NCI-H526 treated with DMSO at 0.1 percent for 48 hours (cell line): ENCODE measurements around the gene PTH1R.

ENCODE experiments used
- DNase-seq: peaks from one replicate; lab custom pipeline; 2025; lab: John Stamatoyannopoulos, UW

PTH1R gene

GRCh38 chr3:46913644-46914043 lies 36.1 kb downstream of the PTH1R start:
- no peak for DNase-seq

- DNase-seq = no peak
Measured at GRCh38 chr3:46914849-46915248, 37.3 kb downstream of the PTH1R start.

DNA sequence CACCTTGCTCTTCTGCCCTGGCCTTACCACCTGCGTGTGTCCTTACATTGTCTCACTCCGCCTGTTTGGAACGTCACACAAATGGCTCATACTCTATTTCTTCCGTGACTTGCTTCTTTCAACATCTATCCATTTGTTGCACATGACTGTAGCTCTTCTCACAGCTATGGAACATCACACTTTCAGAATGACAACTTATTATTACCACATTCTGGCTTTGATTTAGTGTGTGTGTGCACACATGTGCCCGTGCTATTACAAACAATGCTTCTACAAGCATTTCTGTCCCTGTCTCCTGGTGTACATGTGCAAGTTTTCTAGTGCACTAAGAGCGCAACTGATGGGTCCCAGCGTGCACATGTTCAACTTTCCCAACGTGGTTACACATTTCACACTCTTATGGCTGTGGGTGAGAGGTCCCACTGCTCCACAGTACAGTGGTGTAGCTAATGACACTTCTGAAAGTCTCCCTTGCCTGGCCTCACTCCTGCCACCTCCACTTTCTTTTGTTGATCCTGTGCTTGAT lies 37.8 kb downstream of the PTH1R start:
- no peak for DNase-seq

- DNase-seq = no peak
Measured at GRCh38 chr3:46916278-46916677, 38.8 kb downstream of the PTH1R start.

DNA sequence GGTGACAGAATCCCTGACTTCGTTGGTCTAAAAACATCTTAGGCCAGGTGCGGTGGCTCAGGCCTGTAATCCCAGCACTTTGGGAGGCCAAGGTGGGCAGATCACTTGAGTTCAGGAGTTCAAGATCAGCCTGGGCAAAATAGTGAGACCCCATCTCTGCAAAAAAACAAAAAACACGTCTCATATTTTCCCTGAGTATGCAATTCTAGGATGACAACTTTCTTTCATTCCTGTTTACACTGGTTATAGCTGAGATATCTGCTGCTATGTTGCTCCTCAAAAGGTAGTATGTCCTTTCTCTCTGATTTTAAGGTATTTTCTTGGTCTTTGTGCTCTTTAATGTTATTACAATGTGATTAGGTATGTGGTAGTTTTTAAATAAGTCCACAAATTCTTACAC lies 39.3 kb downstream of the PTH1R start:
- no peak for DNase-seq

DNA sequence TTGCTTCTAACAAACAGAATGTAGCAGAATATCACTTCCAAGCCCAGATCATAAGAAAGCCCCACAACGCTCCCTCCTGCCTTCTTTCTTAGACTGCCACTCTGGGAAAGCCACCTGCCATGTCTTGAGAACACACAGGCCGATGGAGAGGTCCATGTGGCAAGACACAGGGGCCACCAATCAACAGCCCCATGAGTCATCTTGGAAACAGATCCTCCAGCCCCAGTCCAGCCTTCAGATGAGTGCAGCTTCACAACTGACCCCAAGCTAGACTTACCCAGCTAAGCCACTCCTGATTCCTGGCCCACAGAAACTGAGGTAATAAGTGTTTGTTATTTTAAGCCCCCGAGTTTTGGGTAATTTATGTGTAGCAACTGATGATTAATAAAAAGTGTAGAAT lies 39.7 kb downstream of the PTH1R start:
- DNase-seq = no peak

DNA sequence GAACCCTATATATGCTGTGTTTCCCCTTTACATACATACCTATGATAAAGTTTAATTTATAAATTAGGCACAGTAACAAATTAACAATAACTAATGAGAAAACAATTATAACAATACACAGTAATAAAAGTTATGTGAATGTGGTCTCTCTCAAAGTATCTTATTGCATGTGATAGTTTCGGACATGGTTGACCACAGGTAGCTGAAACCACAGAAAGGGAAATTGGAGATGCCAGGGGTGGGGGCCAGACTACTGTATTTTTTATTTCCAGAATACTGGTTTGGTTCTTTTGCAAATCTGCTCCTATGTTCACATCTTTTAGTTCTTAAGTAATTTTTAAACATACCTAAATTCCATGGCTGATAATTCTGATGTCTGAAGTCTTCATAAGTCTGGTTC lies 40.7 kb downstream of the PTH1R start:
- no peak for DNase-seq

DNA sequence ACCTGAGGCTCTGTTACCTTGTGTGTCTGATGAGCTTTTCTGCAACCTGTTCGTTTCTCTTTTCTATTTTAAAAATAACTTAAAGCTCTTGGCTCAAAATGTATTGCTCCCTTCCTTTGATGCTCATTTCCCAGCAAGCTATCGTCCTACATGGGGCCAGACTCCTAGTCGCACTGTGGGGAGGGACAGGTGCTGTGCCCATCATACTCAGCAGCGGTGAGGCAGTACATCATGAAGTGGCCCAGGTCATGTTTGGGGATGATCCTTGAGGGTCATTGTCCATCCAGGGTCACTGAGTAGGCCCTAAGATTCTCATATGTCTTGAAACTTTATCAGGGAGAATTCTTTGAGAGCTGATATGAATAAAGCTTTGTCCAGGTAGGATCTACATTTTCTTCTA lies 41.1 kb downstream of the PTH1R start:
- no peak for DNase-seq

GRCh38 chr3:46921041-46921440 lies 43.5 kb downstream of the PTH1R start:
- no peak for DNase-seq

DNA sequence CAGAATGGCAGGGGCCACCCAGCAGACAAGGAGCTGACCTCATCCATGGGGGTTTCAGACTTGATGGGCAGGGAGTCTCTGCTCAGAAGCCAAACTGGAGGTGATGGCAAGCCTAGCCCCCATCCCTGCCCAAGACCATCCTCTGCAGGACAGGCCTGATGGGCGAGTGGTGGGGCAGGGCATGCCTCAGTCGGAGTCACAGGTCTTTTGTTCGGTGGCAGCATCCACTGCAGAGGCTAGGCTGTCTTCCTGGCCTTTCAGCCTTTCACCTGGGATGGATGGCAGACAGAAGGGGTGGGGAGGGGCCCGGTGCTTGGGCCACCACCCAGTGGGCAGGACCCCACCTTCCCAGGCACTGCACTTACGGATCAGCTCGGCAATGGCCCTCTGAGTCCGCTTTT lies 44.4 kb downstream of the PTH1R start:
- DNase-seq = no peak

GRCh38 chr3:46922426-46922825 lies 44.9 kb downstream of the PTH1R start:
- no peak for DNase-seq

- DNase-seq = no peak
Measured at GRCh38 chr3:46922871-46923558, 45.5 kb downstream of the PTH1R start.

- DNase-seq = no peak
Measured at GRCh38 chr3:46923559-46924350, 46.2 kb downstream of the PTH1R start.

DNA sequence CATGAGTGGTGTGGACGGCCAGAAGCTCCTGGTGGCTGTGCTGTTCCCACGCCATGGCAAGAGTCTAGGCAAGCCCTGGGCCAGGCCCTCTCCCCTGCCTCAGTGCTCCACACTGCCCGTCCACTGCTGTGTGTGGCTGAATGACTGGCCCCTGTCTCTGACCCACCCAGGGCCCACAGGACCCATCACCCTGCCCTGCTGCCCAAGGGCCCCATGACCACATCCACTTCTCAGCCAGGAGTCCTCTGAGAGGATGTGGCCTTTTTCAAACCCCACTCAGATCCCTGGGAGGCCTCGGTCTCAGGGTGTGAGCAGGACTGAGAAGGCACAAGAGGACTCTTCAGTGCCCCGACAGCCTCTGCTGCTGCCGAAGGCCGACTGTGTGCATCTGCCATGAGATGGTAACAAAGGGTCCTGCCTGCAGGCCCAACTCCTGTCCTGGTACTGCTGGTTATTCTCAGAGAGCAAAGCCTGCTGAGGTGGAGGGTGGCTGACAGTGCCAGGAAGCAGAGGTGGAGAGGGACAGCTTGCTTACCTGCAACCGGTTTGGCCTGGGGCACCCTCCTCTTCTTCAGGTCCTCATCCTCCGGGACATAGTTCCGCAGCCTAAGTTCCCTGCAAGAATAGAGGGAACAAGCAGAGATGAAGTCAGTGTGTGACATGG lies 47.5 kb downstream of the PTH1R start:
- no peak for DNase-seq

- no peak for DNase-seq
Measured at GRCh38 chr3:46925585-46925934, 48.0 kb downstream of the PTH1R start.

DNA sequence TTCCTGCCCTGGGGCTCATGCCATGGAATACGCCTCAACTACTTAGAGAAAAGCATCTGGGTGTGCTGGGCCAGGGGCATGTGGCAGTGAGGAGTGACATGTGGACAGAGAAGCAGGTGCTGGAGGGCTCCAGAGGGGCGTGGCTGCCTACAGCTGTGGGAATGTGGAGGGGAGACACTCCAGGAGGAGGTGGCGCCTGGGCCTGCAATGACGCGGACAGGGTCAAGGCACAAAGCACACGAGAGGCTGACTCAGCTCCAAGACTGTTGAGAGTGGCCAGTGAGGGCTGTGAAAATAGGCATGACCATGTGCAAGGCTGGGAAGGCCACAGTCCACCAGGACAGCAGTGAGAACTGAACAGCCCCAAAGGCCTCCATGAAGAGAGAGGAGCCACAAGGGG lies 48.5 kb downstream of the PTH1R start:
- no peak for DNase-seq

GRCh38 chr3:46926447-46926846 lies 48.9 kb downstream of the PTH1R start:
- no peak for DNase-seq

GRCh38 chr3:46926871-46927717 lies 49.6 kb downstream of the PTH1R start:
- no peak for DNase-seq

DNA sequence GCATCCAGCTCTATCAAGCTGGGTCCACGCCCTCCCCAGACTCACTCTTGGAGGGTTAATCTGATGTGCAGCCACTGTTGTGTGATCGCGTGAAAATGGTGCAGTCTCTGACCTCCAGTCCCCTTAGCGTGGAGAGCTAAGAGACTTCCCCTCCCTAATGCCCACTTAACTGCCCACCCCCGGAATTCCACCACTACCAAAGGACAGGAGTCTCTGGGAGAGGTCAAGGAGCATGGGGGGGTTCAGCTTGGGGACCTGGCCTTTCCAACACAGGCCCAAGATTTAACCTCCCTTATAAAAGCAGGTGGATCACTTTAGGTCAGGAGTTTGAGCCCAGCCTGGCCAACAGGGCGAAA lies 50.2 kb downstream of the PTH1R start:
- no peak for DNase-seq

DNA sequence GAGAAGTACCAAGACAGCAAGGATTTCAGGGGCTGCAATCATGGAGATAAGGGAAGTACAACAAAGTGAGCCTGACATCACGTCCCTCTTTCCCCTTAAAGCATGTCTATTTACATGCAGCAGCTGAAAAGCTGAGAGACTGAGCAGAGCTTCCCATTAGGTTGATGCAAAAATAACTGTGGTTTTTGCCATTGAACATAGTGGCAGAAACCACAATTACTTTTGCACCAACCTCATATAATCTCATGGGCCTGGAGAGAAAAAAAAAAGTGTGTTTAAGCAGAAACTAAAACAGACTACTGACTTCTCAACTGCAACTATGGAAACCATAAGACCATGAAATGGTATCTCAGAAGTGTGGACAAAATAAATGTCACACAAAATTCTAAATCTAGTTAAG lies 50.8 kb downstream of the PTH1R start:
- DNase-seq = no peak

DNA sequence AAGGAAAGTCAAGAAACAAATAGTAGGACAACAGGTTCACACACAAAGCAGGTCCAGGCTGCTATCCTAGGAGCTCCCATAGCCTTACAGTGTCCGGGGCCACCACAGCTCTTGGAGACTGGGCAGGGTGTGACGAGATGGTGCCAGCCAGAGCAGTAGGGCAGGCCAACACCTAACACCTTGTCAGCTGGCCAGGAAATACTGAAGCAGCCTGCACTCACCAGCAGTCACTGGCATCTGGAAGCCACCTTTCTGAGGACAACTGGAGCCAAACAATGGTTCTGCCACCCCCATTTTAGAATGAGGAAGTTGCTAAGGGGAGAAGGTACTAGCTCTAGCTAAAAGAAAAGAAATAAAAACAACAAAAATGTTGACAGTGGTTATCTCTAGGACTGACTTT lies 51.8 kb downstream of the PTH1R start:
- no peak for DNase-seq
